Upper lobe of left lung (tissue), 6 donors: ENCODE measurements around the gene UBAC1. TPM values are rescaled to one million over a fixed set of nuclear protein-coding genes. Genes with fewer than 3 reads are reported as not detected.

Experiments used
- ATAC-seq, 2 donors: fragments of 200-7000 bp; cut with Tn5 transposase; one replicate each; pipeline ENCODE4 v1.9.1; 2022; ENCODE audit warnings: mild to moderate bottlenecking in 2 of 2, moderate library complexity in 2 of 2; ENCODE audit not compliant: low FRiP score in 2 of 2
- DNase-seq, 2 donors: peaks; one replicate each; pipeline ENCODE4 v3.0.0-alpha.2; 2019 to 2020
- H3K27ac ChIP-seq, 4 donors: fragments of 200-600 bp; sonication (generic); one replicate each; pipeline ENCODE4 v1.5.1; 2016 to 2019
- H3K27me3 ChIP-seq, 4 donors: fragments of 200-600 bp; sonication (generic); one replicate each; pipeline ENCODE4 v1.5.1; 2017 to 2019
- H3K36me3 ChIP-seq, 4 donors: fragments of 200-600 bp; sonication (generic); one replicate each; pipeline ENCODE4 v1.5.1; 2016 to 2019
- H3K4me1 ChIP-seq, 4 donors: fragments of 200-600 bp; sonication (generic); one replicate each; pipeline ENCODE4 v1.5.1; 2018 to 2019
- H3K4me3 ChIP-seq, 4 donors: fragments of 200-600 bp; sonication (generic); one replicate each; pipeline ENCODE4 v1.5.1; 2017 to 2019; ENCODE audit warnings: mild to moderate bottlenecking in 2 of 4, moderate library complexity in 1 of 4
- H3K9me3 ChIP-seq, 4 donors: fragments of 200-600 bp; sonication (generic); one replicate each; pipeline ENCODE4 v1.5.1; 2018 to 2019
- EP300 ChIP-seq, 4 donors: sonication (generic); formaldehyde crosslinking; IDR thresholded peaks; one replicate each; pipeline ENCODE4 v1.5.1; 2017; ENCODE audit warnings: antibody characterized with exemption in 4 of 4, control low read depth in 2 of 4
- POLR2A ChIP-seq, 4 donors: fragments of 450-650 bp; IDR thresholded peaks; one replicate each; pipeline ENCODE4 v1.5.1; 2016 to 2017; ENCODE audit warnings: antibody characterized with exemption in 4 of 4, mild to moderate bottlenecking in 2 of 4
- POLR2AphosphoS5 ChIP-seq, 2 donors: sonication (generic); formaldehyde crosslinking; IDR thresholded peaks; one replicate each; pipeline ENCODE4 v1.5.1; 2017; ENCODE audit warnings: antibody characterized with exemption in 2 of 2
- WGBS, 2 donors: methylation state at CpG; one replicate each; pipeline ENCODE4 v1.1.5; 2017 to 2018; 5-methylcytosine and 5-hydroxymethylcytosine counted together
- total RNA-seq, 6 donors: library from RNA; depleted of rRNA in 4 of 6; stranded (reverse); fragments of >200 nt in 4 of 6; gene quantifications; one replicate each; pipeline versions ENCODE4 v1.1.0 to v1.2.1, GENCODE V29; 2016 to 2021
- TF ChIP-seq, protein P1 (sequence below), 6 experiments: fragments of 450-650 bp in 4 of 6; fragments of 200-600 bp in 2 of 6; sonication (generic) in 2 of 6; IDR thresholded peaks; one replicate each; pipeline ENCODE4 v1.5.1; 2016 to 2019; ENCODE audit warnings: antibody characterized with exemption in 6 of 6
- donor health status: DM: no; HTN: no; CAD: no; lungs with moderate emphysema.
- donor health status: DM: no; HTN: yes; CAD: no; lungs with severe emphysema.

Gene UBAC1
- total RNA-seq, 6 donors from 2014 or later, result 38.0 to 72.3 (median 49.3) TPM

DNA sequence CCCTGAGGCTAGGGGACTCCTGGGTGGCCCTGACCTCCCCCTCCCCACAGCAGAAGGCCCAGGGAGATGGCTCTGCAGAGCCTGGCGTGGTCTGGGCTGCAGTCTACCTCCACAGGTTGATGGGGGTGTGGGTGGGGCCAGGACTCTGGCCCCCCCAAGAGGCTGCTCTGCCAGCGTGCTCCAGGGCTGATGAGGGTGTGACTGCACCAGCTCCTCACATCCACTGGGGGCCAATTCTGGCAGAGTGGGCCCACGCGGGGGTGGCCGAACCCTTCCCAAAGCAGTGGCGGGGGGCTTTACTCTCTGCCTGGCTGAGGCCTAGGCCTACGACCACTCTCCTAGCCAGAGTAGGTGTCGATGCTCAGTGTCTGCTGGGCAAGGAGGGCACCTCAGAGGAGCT lies 28.0 kb upstream of the UBAC1 start:
- no peak overlapping the region for H3K4me3 ChIP-seq
- peaks cover 43 to 51% (median 50%) of the 10 kb centered on the region in 4 donors for H3K4me1 ChIP-seq
- H3K27me3 ChIP-seq, result no peaks in the 10 kb centered on the region
- H3K9me3 ChIP-seq, result no peaks in the 10 kb centered on the region
- no peak for TF ChIP-seq POLR2A (IDR thresholded peaks at IDR 0.05)
- TF ChIP-seq, protein P1, sequence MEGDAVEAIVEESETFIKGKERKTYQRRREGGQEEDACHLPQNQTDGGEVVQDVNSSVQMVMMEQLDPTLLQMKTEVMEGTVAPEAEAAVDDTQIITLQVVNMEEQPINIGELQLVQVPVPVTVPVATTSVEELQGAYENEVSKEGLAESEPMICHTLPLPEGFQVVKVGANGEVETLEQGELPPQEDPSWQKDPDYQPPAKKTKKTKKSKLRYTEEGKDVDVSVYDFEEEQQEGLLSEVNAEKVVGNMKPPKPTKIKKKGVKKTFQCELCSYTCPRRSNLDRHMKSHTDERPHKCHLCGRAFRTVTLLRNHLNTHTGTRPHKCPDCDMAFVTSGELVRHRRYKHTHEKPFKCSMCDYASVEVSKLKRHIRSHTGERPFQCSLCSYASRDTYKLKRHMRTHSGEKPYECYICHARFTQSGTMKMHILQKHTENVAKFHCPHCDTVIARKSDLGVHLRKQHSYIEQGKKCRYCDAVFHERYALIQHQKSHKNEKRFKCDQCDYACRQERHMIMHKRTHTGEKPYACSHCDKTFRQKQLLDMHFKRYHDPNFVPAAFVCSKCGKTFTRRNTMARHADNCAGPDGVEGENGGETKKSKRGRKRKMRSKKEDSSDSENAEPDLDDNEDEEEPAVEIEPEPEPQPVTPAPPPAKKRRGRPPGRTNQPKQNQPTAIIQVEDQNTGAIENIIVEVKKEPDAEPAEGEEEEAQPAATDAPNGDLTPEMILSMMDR (IDR thresholded peaks at IDR 0.05), result no peak
- TF ChIP-seq POLR2AphosphoS5 (IDR thresholded peaks at IDR 0.05), result no peak
- no peak for TF ChIP-seq EP300 (IDR thresholded peaks at IDR 0.05)
- no peak for ATAC-seq
- H3K27ac ChIP-seq, result peak overlapping the region in 2 of 4 donors; percentile 64 to 95
- no peaks in the 10 kb centered on the region for H3K36me3 ChIP-seq
- peak in 1 of 2 donors; percentile 58 for DNase-seq
- WGBS, 2 donors, result 70 to 100% methylated on average over 2 to 5 of the region's 8 CpGs

- Histone ChIP-seq H3K27ac (no peak overlapping the region), H3K36me3 (no peaks in the 10 kb centered on the region), H3K4me1 (peaks cover 38 to 45% (median 43%) of the 10 kb centered on the region in 4 donors), H3K4me3 (no peak overlapping the region), H3K27me3 (no peaks in the 10 kb centered on the region), H3K9me3 (no peaks in the 10 kb centered on the region)
- WGBS, 2 donors, result 83 to 87% methylated on average over 10 to 17 of the region's 17 CpGs
- DNase-seq, result peak in 1 of 2 donors; percentile 46
- no peak for TF ChIP-seq POLR2AphosphoS5 (IDR thresholded peaks at IDR 0.05)
- no peak for TF ChIP-seq POLR2A (IDR thresholded peaks at IDR 0.05)
- TF ChIP-seq, protein P1 (IDR thresholded peaks at IDR 0.05), result no peak
- no peak for TF ChIP-seq EP300 (IDR thresholded peaks at IDR 0.05)
- no peak for ATAC-seq
Observed at GRCh38 chr9:135988493-135988892, 27.3 kb upstream of the UBAC1 start.

- H3K27me3 ChIP-seq, result no peaks in the 10 kb centered on the region
- TF ChIP-seq, protein P1 (IDR thresholded peaks at IDR 0.05), result no peak
- TF ChIP-seq POLR2AphosphoS5 (IDR thresholded peaks at IDR 0.05) (no peak), EP300 (IDR thresholded peaks at IDR 0.05) (no peak), POLR2A (IDR thresholded peaks at IDR 0.05) (no peak)
- ATAC-seq (no peak), DNase-seq (peak in 1 of 2 donors; percentile 74)
- no peaks in the 10 kb centered on the region for H3K9me3 ChIP-seq
- 87 to 92% methylated on average over 5 to 15 of the region's 16 CpGs for WGBS, 2 donors
- H3K4me3 ChIP-seq, result no peak overlapping the region
- no peaks in the 10 kb centered on the region for H3K36me3 ChIP-seq
- peaks cover 33 to 39% (median 38%) of the 10 kb centered on the region in 4 donors for H3K4me1 ChIP-seq
- no peak overlapping the region for H3K27ac ChIP-seq
Observed at GRCh38 chr9:135987838-135988404, 26.7 kb upstream of the UBAC1 start.

DNA sequence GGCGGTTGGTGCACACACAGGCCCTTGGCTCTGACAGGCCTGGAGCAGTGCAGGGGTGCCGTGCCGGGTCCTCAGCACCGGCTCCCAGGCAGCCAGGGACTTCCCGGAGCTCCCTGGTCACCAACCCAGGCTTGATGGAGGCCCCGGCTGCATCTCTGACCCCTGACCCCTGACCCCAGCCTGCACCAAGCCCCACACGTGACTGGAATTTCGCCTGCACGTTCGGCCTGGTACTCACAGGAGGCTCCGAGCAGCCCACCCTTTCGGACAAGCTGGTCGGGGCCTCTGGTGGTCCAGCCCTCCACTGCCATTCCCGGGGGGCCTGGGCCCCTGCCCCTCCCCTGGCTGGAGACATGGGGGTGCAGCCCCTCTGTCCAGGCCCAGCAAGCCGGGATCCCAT lies 25.4 kb upstream of the UBAC1 start:
- Histone ChIP-seq H3K4me1 (peaks cover 19 to 26% (median 25%) of the 10 kb centered on the region in 4 donors), H3K36me3 (no peaks in the 10 kb centered on the region), H3K4me3 (no peak overlapping the region), H3K9me3 (no peaks in the 10 kb centered on the region), H3K27ac (no peak overlapping the region), H3K27me3 (no peaks in the 10 kb centered on the region)
- TF ChIP-seq POLR2A (IDR thresholded peaks at IDR 0.05), result no peak
- no peak for TF ChIP-seq EP300 (IDR thresholded peaks at IDR 0.05)
- TF ChIP-seq, protein P1 (IDR thresholded peaks at IDR 0.05), result no peak
- no peak for TF ChIP-seq POLR2AphosphoS5 (IDR thresholded peaks at IDR 0.05)
- 88 to 95% methylated on average over 8 to 11 of the region's 15 CpGs for WGBS, 2 donors
- ATAC-seq (no peak), DNase-seq (no peak)

GRCh38 chr9:135985889-135986288 lies 24.7 kb upstream of the UBAC1 start:
- peaks cover 12 to 19% (median 18%) of the 10 kb centered on the region in 4 donors for H3K4me1 ChIP-seq
- H3K36me3 ChIP-seq, result no peaks in the 10 kb centered on the region
- no peaks in the 10 kb centered on the region for H3K27me3 ChIP-seq
- DNase-seq (peak in 1 of 2 donors; percentile 74), ATAC-seq (no peak)
- WGBS, 2 donors, result 80 to 83% methylated on average over 1 to 21 of the region's 21 CpGs
- H3K27ac ChIP-seq, result no peak overlapping the region
- TF ChIP-seq POLR2A (IDR thresholded peaks at IDR 0.05) (no peak), POLR2AphosphoS5 (IDR thresholded peaks at IDR 0.05) (no peak), EP300 (IDR thresholded peaks at IDR 0.05) (no peak)
- TF ChIP-seq, protein P1 (IDR thresholded peaks at IDR 0.05), result no peak
- no peak overlapping the region for H3K4me3 ChIP-seq
- no peaks in the 10 kb centered on the region for H3K9me3 ChIP-seq
